Embryonic facial prominence (tissue), 1 donor: ENCODE results near the gene CDK5RAP2.

Experiments used
- DNase-seq: peaks from one replicate; pipeline ENCODE4 v3.0.0-alpha.2; 2016; ENCODE audit errors: extremely low spot score

Gene CDK5RAP2

DNA sequence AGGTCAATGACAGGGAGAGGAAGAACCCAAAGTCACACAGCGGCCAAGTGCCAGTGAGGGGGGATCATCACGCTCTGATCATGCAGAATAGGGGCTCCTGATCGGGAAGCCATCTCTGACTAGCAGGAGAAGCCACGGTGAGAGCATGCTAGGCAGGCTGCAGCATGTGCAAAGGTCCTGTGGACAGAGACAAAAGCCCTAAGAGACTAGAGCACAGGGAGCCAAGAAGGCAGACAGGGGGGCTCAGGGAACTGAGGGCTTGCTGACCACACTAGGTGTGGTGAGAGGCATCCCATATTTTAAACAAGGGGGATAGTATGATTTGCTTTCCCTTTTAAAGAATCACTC lies 195.1 kb downstream of the CDK5RAP2 start:
- no peak for DNase-seq

DNA sequence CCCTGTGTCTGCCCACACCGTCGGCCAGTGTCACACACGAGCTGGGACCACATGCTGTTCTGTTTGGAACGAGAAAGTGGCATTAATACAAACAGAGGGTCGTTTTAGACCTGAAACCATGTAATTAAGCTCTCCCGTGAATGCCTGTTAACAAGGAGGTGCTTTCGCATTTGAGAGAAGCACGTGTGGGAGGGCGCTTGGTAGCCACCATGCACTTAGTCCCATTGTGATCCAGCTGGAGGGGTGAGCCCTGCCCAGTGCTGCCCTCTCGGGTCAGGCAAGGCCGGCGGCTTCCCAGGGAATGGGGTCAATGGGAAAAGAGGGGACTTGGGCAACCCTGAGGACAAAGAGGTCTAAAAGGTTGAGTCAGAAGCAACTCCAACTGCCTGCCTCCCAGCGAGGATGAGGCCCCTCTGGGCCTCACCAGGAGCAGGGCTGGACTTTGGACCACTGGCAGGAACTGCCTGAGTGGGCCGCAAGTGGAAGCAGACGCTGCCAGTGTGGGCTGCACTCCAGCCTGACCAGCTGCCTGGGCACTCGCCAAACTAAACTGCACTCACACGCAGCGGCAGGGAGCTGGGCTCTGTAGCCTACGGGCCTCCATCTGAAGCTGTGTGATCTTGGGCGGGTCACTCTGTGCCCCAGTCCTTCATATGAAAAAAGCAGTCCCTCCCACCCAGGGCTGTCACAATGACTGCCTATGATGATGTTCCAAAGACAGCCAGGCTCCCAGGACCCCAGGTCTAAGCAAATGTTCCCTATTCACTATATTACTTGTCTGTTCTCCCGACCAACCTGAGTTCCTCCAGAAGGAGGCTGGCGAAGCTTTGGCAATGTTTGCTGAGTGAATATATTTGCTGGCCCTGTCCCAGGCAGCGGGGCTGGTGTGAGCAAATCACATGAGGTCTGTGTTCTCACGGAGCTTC lies 195.7 kb downstream of the CDK5RAP2 start:
- no peak for DNase-seq

DNA sequence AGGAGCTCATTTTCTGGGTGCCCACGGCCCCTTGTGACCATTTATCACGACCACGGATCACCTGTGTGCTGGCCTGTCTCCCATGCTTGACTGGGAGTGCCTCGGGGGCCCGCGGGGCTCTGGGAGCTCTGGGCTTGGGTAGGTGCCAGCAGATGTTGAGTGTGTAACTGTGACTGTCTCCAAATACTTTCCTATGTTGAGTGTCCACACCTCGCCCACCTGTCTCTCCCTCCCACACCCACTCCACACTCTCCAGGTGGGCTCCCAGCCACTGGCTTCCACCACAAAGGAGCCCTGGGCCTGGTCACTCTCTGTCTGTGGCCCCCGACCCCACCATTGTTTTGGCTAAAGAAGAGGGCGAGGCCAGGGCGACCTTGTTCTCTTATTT lies 196.4 kb downstream of the CDK5RAP2 start:
- no peak for DNase-seq

DNA sequence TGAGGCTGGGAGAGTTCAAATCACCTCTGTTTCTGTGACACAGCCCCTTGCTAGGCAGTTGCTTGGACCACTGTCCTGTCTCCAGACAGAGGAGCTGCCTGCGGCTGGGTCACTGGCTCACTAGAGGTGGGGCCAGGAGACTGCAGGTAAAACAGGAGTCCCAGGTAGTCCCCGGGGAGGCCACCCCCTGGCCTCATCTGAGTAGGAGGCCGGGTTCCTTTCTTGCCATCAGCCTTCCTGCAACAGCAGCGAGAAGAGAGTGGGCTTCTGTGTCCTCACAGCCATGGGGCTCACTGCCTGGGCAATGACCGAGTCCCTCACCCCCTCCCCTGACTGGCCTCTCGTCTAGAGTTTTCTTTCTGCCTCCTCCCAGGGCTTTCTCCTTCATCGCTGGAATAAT lies 197.5 kb downstream of the CDK5RAP2 start:
- no peak for DNase-seq

DNA sequence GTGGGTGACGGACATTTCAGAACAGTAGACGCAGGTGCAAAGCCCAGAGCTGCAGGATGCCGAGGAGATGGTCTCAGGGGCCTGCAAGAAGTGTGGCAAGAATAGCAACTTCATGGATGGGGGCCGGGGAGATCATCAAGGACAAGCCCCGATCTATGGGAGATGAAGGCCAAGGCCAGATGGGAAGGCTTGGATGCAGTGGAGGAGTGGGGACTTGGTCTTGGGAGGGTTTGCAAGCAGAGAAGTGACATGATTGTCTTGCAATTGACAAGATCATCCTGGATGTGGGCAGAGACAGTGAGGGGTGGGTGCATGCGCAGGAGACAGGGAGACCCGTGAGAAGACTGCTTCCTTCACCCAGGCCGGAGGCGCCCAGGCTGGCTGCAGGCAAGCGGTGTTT lies 198.1 kb downstream of the CDK5RAP2 start:
- no peak for DNase-seq

DNA sequence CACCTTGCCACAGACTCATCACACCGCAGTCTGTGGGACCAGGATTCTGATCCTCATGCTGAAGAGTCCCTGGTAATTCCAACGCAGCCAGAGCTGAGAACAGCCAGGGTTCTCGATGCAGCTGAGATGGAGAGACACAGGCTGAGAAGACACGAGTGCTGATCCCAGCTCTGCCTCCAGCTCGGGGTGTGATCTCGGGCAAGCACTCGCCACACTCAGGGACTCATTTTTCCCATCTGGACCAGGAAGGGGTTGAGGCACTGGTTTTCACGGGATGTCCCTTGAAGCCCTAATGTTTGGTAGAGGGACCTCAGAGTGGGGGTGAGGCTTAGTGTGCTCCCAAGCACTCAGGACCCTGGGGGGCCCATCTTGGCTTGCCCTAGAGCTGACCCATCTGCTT lies 200.4 kb downstream of the CDK5RAP2 start:
- no peak for DNase-seq

DNA sequence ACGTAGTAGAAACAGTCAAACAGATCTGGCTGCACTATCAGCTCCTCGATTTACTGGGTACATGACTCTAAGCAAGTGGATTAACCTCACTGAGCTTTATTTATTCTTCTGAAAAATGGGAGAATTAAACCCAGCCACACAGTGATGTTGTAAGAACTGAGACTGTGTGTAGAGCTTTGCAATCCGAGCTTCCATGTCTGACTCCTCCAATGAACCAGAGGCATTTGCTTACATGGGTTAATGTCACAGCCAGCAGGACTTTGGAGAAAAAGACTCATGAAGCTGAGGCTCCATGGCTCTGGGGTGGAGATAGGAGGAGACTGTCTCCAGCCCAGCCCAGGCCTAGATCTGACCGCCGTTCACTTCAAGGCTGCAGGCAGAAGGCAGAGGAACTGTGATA lies 201.3 kb downstream of the CDK5RAP2 start:
- DNase-seq = no peak

DNA sequence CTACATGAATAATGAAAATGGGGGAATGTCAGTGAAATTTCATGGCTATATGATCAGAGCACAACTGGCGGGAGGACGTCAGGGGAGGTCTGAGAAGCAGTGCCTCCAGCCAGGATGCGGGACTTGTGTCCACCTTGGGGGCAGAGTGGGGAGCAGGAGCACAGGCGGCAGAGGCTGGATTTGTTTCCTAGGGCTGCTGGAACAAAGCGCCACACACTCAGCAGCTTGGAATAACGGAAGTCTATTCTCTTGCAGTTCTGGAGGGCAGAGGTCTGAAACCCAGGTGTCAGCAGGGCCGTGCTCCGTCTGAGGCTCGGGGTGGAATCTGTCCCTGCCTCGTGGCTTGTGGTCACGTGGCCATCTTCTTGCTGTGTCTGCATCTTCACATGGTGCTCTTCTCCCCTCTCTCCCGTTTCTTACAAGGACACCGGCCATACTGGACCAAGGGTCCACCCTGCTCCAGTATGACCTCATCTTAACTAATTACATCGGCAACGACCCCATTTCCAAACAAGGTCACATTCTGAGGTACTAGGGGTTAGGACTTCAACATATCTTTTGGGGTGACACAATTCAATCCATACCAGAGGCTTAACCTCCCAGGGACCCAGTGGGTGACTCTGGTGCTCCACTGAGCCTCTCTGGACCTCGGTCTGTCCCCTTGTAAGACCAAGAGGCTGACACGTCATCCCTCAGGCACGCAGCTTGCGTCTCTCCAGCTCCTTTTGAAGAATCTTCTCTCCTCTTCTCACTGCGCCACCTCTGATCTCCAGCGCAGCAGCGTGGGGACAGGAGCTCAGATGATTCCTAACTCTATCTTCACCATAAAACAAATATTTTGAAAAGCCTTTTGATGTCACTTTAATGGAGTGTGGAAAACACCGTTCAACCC lies 202.5 kb downstream of the CDK5RAP2 start:
- DNase-seq = no peak

DNA sequence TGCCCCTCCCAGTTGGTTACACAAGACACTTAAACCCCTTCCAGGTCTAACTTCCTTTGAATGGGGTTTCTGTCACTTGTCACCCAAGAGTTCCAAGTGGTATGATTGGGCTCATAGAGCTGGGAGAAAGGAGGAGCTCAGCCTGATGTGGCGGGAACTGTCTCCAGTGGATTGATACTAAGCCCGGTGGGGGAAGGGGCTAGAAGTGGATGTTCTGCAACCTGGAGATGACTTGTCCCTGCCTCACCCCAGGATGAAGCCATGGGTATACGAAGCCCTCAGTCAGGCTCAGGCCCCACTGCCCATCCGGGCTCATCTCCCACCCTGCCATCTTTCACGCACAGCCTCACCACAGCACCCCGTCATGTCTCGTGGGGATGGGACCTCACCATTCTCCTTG lies 203.9 kb downstream of the CDK5RAP2 start:
- no peak for DNase-seq

DNA sequence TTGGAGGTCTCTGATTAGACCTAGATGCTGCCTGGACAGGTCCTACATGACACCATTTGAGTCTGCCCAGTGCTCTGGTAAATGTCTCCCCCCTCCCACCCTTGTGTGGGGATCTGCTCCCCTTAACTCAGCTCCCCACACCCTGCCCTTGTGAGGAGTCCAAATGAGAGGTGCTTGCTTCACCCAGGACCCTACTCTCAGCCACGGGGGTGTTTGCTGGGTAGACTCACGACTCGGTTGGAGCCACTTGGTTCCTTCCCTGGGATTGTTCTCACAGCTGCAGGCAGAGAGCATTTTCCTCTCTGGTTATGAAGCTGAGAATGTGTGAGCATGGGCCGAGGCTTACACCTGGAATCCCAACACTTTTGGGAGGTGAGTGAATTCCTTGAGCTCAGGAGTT lies 204.7 kb downstream of the CDK5RAP2 start:
- DNase-seq = no peak

DNA sequence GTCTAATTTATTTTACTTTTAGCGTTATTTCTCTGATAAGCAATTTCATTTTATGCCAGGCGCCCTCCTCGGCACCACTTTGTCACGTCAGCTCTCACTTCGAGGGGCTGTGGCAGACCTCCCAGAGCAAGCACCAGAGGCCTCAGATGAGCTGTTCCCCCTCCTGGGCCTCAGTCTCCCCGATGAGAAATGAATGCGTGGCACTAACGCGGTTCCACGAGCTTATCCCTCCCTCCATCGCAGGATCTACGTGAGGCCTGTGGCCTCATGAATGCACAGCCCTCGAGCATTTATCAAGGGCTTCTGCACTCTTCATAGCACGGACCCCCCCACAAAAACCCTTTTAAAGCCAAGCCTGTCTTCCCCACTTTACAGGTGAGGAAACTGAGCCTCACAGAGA lies 205.2 kb downstream of the CDK5RAP2 start:
- no peak for DNase-seq

DNA sequence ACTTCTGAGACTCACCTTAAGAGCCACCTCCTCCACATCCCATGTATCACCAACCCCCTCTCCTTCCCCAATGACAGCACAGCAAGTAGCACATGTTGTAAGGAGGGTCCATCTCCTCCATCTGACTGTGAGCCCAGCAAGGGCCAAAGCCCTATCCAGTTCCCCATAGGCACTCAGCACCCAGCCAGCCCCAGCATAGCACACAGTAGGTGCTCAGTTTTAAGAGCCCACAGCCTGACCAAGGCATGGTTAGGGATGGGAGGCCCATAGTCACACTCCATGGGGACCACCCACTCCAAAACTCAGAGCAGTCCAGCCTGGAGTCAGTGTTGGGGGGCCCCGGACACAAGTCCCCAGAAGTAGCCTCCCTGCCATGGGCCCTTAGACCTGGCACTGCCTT lies 205.7 kb downstream of the CDK5RAP2 start:
- no peak for DNase-seq

DNA sequence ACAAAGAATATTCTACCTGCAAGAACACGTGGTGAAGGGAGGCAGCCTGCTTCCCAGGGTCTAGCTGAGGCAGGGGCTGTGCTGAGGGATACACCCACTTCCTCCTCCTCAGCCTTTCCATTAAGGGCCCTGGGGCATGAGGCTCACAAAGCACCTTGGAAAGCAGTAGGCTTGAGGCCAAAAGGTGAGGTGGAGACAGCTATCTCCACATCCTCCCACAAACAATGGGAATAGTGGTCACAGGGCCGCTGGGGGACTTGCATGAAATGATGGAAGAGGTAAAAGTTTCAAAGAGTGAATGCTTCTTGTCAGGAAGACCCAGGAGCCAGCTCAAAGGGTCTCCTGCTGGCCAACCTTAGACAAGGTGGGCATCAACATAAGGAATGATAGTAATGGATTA lies 207.9 kb downstream of the CDK5RAP2 start:
- DNase-seq = no peak

DNA sequence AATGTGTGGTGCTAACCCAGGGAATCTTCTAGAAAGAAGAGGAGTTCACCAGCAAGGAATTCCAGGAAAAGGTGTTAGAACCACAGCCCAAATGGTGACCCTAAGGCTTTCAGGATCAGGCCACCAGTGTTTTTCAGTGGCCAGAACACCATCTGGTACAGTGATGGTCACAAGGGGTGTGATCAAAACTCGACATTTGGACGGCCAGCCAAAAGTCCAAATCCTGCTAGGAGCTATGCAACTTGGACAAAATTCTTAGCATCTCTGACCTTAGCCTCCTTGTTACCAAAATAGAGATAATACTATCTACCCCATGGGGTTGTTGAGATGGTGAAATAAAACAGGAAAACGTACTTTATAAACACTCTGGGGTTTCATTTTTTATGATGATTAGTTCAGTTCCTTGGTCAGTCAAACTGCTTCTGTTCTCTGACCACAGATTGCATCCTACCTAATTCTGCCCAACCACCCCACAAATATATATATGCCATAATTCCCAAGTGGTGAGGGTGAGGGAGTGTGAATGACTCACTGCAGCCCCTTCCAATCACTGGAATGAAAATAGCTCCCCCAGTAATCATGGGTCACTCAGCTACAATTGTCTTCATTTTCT lies 210.3 kb downstream of the CDK5RAP2 start:
- DNase-seq = no peak

DNA sequence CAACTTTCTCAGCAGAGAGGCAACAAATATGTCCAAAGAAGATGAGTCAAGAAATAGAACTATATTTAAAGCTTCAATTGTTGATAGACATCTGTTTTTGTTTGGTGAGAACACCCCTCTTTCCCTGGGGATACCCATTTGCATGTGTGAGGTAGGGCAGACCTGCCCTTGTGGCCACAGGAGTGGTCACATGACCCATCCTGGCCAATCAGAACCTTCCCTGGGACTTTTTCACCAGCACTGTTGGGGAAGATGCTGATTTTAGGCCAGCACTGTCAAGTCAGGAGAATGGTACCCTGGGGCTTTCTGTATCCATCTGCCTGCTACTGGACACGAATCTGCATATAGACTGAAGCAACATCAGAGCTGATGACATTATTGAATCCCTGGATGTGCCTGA lies 211.2 kb downstream of the CDK5RAP2 start:
- DNase-seq = no peak

DNA sequence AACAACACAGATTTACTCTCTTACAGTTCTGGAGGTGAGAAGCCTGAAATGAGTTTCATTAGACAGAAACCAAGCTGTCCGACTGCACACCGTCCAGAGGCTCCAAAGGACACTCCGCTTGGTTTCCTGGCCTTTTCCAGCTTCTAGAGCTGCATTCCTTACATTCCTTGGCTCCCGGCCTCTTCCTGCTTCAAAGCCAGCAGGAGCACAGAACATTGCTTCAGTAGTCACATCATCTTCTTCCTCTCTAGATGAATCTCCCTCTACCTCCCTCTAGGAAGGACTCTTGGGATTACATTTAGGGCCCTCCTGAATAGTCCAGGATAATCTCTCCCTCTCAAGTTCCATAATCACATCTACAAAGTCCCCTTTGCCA lies 213.3 kb downstream of the CDK5RAP2 start:
- DNase-seq = no peak

DNA sequence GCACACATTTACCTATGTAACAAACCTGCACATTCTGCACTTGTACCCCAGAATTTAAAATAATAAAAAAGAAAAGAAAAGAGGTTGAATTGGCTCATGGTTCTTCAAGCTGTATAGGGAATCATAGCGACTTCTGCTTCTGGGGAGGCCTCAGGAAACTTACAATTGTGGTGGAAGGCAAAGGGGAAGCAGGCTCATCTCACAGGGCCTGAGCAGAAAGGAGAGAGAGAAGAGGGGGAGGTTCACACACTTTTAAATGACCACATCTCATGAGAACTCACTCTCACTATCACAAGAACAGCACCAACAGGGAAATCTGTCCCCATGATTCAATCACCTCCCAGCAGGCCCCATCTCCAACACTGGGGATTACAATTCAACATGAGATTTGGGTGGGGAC lies 214.6 kb downstream of the CDK5RAP2 start:
- DNase-seq = no peak

DNA sequence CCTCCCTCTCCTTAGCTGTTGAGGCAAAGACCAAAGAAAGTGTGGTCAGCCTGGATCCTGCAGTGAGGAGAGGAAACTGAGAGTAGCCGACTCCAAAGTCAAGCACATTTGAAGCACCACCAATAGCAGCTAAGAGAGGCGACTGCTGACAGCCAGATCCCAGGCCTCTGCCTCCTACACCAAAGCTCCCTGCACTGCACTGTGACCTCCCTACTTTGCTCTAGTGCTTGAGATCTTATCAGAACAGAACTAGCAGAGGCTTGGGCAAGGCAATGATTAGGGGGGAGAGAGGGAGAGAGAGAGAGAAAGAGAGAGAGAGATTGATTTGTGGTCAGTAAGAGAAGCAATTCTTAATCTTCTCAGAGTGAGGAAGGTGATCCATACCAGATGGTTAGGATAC lies 216.3 kb downstream of the CDK5RAP2 start:
- no peak for DNase-seq

DNA sequence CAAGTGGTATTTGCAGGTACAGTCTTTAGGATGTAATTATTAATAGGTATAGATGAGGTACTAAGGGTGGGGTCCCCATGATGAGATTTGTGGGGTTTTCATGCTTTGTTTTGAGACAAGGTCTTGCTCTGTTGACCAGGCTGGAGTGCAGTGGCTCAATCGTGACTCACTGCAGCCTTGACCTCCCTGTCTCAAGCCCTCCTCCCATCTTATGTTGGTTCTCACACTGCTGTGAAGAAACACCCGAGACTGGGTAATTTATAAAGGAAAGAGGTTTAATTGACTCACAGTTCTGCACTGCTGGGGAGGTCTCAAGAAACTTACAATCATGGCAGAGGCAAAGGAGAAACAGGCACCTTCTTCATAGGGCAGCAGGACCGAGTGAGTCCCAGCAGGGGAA lies 217.5 kb downstream of the CDK5RAP2 start:
- no peak for DNase-seq

DNA sequence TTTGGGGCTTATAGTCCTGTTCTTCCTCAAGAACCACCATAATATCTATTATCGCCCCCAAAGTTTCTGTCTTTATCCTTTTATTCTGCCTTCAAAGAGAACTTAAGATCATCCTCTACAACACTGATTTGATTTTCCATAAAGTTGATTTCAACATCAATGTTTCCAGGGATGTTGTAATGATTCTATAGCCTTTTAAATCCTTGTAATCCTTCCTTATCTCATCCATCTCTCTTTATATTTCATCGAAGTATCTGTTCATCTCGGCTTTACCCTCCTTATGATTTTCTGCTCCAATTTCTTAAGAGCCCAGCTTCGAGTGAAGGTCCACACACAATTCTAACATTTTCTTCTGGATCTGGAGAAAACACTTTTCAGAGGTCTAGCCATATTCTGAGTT lies 218.4 kb downstream of the CDK5RAP2 start:
- no peak for DNase-seq

DNA sequence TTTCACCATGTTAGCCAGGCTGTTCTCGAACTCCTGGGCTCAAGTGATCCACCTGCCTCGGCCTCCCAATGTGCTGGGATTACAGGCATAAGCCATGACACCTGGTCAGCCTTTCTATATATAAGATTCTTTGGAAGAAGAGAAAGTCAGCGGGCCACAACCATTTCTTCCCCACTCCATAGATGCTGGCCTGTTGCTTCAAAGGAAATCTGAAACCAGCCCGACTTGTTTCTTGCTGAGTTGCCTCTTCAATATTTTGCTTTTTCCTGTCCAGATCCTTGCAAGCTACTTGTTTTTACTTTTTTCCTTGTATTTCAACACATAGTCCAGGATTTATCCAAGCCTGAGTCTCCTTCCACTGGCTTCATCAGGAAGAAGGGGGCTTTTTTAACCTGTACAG lies 219.5 kb downstream of the CDK5RAP2 start:
- DNase-seq = no peak

DNA sequence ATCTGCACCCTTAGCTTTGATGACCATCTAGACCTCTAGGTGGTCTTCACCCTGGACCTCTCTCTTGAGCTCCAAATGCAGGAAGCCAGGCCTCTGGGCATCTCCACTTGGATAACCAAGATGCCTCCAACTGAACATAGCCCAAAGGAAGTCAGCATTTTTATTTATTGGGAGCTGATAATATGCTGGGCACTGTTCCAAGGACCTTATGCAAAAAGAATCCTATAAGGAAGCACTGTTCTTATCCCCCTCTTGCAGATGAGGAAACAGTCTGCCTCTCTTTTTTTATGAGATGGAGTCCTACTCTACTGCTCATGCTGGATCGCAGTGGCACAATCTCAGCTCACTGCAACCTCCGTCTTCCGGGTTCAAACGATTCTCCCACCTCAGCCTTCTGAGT lies 219.9 kb downstream of the CDK5RAP2 start:
- no peak for DNase-seq

DNA sequence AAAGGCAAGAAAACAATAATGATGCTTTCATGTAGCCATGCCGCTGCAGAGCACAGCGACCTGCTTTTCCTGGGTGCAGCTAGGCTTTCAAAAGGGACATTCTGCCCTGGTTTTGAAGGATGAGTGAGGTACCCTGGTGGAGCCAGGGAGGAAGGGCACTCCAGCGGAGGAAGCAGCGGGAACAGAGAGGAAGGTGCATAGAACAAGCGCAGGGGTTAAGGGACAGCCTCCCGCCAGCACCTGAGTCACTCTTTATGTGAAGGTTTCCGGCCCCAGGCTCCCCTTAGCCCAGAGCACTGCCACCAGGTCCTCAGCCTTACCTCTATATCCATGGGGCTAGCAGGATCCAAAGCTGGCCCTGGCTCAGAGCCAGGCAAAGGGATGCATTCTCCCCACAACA lies 221.1 kb downstream of the CDK5RAP2 start:
- no peak for DNase-seq
